ENCODE results near the gene UGT1A7.

- no peak for TF ChIP-seq POLR2A (IDR thresholded peaks at IDR 0.05)
- TF ChIP-seq, protein P1, sequence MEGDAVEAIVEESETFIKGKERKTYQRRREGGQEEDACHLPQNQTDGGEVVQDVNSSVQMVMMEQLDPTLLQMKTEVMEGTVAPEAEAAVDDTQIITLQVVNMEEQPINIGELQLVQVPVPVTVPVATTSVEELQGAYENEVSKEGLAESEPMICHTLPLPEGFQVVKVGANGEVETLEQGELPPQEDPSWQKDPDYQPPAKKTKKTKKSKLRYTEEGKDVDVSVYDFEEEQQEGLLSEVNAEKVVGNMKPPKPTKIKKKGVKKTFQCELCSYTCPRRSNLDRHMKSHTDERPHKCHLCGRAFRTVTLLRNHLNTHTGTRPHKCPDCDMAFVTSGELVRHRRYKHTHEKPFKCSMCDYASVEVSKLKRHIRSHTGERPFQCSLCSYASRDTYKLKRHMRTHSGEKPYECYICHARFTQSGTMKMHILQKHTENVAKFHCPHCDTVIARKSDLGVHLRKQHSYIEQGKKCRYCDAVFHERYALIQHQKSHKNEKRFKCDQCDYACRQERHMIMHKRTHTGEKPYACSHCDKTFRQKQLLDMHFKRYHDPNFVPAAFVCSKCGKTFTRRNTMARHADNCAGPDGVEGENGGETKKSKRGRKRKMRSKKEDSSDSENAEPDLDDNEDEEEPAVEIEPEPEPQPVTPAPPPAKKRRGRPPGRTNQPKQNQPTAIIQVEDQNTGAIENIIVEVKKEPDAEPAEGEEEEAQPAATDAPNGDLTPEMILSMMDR (IDR thresholded peaks at IDR 0.05): no peak
- no peak for TF ChIP-seq POLR2AphosphoS5 (IDR thresholded peaks at IDR 0.05)
- TF ChIP-seq EP300 (IDR thresholded peaks at IDR 0.05): no peak
Measured at GRCh38 chr2:233814056-233814835, 132.5 kb downstream of the UGT1A7 start.
